Measurements from ENCODE around the gene MCF2L. TPM values are rescaled to one million over a fixed set of nuclear protein-coding genes. Genes with fewer than 3 reads are reported as not detected.

The MCF2L gene
- total and polyA plus RNA-seq, 10 of the 15 experiments (the other 5 are each of a cell fraction or from before 2014, with no cell fraction given) = 0.06 to 1.1 (median 0.21) TPM; not detected in 2

DNA sequence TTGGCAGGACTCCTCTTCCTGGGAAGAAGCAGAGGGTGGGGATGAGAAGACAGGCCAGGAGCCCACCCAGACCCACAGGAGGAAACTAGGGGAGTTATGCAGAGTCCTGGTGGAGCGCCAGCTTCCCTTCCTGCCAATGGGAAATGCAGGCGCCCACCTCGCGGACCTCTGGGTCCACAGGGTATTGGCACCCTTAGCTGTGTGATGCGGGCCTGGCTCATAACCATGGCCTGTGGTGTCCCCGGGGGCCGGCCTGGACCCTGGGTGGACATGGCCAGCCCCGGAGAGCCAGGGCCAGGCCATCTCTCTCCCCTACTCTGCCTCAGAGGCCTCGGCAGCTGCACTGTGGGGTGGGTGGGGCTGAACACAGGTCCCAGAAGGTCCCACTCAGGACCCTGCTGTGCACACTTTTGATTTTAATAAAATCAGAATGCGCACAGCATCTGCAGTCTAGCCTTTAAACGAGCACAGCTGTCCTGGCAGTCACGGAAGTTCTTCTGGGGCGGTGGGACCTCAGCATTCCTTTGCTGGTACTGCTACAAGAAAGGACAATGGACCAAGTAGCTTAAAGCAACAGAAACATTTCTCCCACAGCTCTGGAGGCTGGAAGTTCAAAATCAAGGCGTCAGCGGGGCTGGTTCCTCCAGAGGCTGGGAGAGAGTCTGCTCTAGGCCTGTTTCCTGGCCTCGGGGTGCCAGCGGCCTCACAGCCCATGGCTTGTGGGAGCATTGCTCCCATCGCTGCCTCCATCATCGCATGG lies 155.4 kb downstream of the MCF2L start:
- Histone ChIP-seq H3K27me3 (replicated peaks in 1 of 2; ENCODE audit: control insufficient read depth in 2 of 2, insufficient read depth in 2 of 2, low read length in 1 of 2) (no peaks in the 10 kb centered on the region), H3K9me3 (replicated peaks; ENCODE audit: control insufficient read depth, insufficient read depth, low read length) (no peaks in the 10 kb centered on the region), H3K79me2 (ENCODE audit: control insufficient read depth, insufficient read depth, low read length) (no peaks in the 10 kb centered on the region), H4K20me1 (ENCODE audit: control insufficient read depth, insufficient read depth) (no peaks in the 10 kb centered on the region), H3K27ac (ENCODE audit: control insufficient read depth, insufficient read depth) (no peak overlapping the region), H3K4me2 (ENCODE audit: control insufficient read depth, insufficient read depth) (no peak overlapping the region), H2AFZ (ENCODE audit: control insufficient read depth, low read depth, low read length) (no peak overlapping the region), H3K4me3 (no peak overlapping the region), H3K9ac (ENCODE audit: control insufficient read depth, insufficient read depth, low read length) (no peak overlapping the region), H3K4me1 (ENCODE audit: control insufficient read depth, insufficient read depth, low read length) (no peaks in the 10 kb centered on the region), H3K36me3 (ENCODE audit: control insufficient read depth in 2 of 2, insufficient read depth in 2 of 2, low read length in 1 of 2) (no peaks in the 10 kb centered on the region)
- FAIRE-seq (no peak), ATAC-seq (no peak), DNase-seq (ENCODE audit: low read depth, low spot score) (no peak)
- ChIA-PET SMC1A (ENCODE audit: uncharacterized antibody, unreplicated experiment) (no interaction called here), CTCF (no interaction called here), POLR2A (no interaction called here), RAD21 (ENCODE audit: unreplicated experiment) (no interaction called here)
- TF ChIP-seq RCOR1 (conservative IDR thresholded peaks at IDR 0.05; ENCODE audit: low read depth, low read length) = no peak
- no peak for TF ChIP-seq RFX5 (IDR thresholded peaks at IDR 0.05; ENCODE audit: low read depth, low read length)
- TF ChIP-seq NFYA (IDR thresholded peaks at IDR 0.05; ENCODE audit: borderline replicate concordance, low read depth, low read length) = no peak
- TF ChIP-seq SMC3 (IDR thresholded peaks at IDR 0.05; ENCODE audit: borderline replicate concordance, low read length) = no peak
- intact Hi-C loops (cut with micrococcal nuclease; ENCODE audit: unreplicated experiment) = loop anchor here (10.0 kb wide), 1 partner anchor 180 kb away; no protein-coding TSS in a partner anchor
- whole genome bisulfite sequencing (ENCODE audit: insufficient coverage, insufficient replicate concordance, low lambda C conversion rate, missing lambda C conversion rate) = 65% methylated on average over 19 of the region's 19 CpGs
- BruUV-seq (replicated peaks) = no TSS peak
- in situ Hi-C loops (cut with MboI) = no loop called here

DNA sequence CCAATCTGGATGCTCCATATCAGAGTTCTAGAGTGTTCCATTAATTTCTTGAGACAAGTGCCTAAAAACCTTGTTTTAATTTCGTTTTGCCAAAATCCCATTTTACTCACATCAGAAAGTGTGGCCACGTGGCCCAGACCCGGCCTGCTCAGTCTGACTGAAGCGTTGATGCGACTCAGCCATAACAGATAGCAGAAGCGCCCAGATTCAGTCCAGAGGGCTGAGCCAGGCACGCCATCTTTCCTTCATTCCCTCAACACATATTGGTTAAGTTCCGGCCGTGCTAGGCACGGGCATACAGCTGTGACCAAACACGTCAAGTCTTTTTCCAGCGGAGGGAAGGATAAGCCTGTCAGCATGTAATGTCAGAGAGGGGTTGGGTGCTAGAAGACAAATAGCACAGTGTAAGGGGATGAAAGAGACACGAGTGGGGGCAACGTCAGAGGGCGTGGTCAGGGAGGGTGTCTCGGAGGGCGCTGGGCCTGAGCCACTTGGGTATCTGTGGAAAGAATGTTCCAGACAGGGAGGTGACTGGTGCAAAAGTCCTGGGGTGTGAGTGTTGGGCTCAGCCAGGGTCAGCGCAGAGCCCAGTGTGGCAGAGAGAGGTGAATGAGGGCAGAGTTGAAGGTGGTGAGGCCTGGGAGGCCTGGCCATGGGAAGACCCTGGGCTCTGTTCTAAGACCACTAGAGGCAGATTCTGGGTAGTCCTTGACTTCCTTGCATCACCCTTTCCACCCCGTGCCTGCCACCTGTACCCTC lies 156.7 kb downstream of the MCF2L start:
- RAD21 ChIA-PET (ENCODE audit: unreplicated experiment) = no interaction called here
- in situ Hi-C loops (cut with MboI) (no loop called here), intact Hi-C loops (cut with micrococcal nuclease; ENCODE audit: unreplicated experiment) (loop anchor here (10.0 kb wide), 1 partner anchor 181 kb away; no protein-coding TSS in a partner anchor)
- ATAC-seq = no peak
- POLR2A ChIA-PET = no interaction called here
- no peaks in the 10 kb centered on the region for H3K27me3 ChIP-seq (replicated peaks in 1 of 2; ENCODE audit: control insufficient read depth in 2 of 2, insufficient read depth in 2 of 2, low read length in 1 of 2)
- H3K9me3 ChIP-seq (replicated peaks; ENCODE audit: control insufficient read depth, insufficient read depth, low read length) = no peaks in the 10 kb centered on the region
- H3K4me1 ChIP-seq (ENCODE audit: control insufficient read depth, insufficient read depth, low read length) = no peaks in the 10 kb centered on the region
- no peak overlapping the region for H2AFZ ChIP-seq (ENCODE audit: control insufficient read depth, low read depth, low read length)
- H3K79me2 ChIP-seq (ENCODE audit: control insufficient read depth, insufficient read depth, low read length) = no peaks in the 10 kb centered on the region
- no peak overlapping the region for H3K27ac ChIP-seq (ENCODE audit: control insufficient read depth, insufficient read depth)
- H3K36me3 ChIP-seq (ENCODE audit: control insufficient read depth in 2 of 2, insufficient read depth in 2 of 2, low read length in 1 of 2) = no peaks in the 10 kb centered on the region
- H3K4me3 ChIP-seq = no peak overlapping the region
- BruUV-seq (replicated peaks) = no TSS peak
- DNase-seq (ENCODE audit: low read depth, low spot score) = no peak
- 32% methylated on average over 19 of the region's 19 CpGs for WGBS (ENCODE audit: insufficient coverage, insufficient replicate concordance, low lambda C conversion rate, missing lambda C conversion rate)
- CTCF ChIA-PET = no interaction called here
- H4K20me1 ChIP-seq (ENCODE audit: control insufficient read depth, insufficient read depth) = no peaks in the 10 kb centered on the region
- FAIRE-seq = no peak
- SMC1A ChIA-PET (ENCODE audit: uncharacterized antibody, unreplicated experiment) = no interaction called here
- no peak overlapping the region for H3K9ac ChIP-seq (ENCODE audit: control insufficient read depth, insufficient read depth, low read length)
- no peak overlapping the region for H3K4me2 ChIP-seq (ENCODE audit: control insufficient read depth, insufficient read depth)
- TF ChIP-seq ATF7 (IDR thresholded peaks at IDR 0.05; ENCODE audit: low read depth) (no peak), DPF2 (IDR thresholded peaks at IDR 0.05) (no peak), CHD1 (IDR thresholded peaks at IDR 0.05; ENCODE audit: low read depth, low read length) (no peak), NFIC (IDR thresholded peaks at IDR 0.05; ENCODE audit: low read depth, low read length) (no peak), FOXK2 (IDR thresholded peaks at IDR 0.05) (no peak), POLR2AphosphoS5 (IDR thresholded peaks at IDR 0.05; ENCODE audit: low read length) (no peak), TAF1 (IDR thresholded peaks at IDR 0.05; ENCODE audit: borderline replicate concordance, low read depth, low read length) (no peak), HCFC1 (IDR thresholded peaks at IDR 0.05; ENCODE audit: low read length) (no peak)
- TF ChIP-seq, protein P1, sequence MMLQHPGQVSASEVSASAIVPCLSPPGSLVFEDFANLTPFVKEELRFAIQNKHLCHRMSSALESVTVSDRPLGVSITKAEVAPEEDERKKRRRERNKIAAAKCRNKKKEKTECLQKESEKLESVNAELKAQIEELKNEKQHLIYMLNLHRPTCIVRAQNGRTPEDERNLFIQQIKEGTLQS (IDR thresholded peaks at IDR 0.05; ENCODE audit: borderline replicate concordance, extremely low read depth, low read depth, low read length) = no peak
- TF ChIP-seq, protein P2, sequence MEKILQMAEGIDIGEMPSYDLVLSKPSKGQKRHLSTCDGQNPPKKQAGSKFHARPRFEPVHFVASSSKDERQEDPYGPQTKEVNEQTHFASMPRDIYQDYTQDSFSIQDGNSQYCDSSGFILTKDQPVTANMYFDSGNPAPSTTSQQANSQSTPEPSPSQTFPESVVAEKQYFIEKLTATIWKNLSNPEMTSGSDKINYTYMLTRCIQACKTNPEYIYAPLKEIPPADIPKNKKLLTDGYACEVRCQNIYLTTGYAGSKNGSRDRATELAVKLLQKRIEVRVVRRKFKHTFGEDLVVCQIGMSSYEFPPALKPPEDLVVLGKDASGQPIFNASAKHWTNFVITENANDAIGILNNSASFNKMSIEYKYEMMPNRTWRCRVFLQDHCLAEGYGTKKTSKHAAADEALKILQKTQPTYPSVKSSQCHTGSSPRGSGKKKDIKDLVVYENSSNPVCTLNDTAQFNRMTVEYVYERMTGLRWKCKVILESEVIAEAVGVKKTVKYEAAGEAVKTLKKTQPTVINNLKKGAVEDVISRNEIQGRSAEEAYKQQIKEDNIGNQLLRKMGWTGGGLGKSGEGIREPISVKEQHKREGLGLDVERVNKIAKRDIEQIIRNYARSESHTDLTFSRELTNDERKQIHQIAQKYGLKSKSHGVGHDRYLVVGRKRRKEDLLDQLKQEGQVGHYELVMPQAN (conservative IDR thresholded peaks at IDR 0.05) = no peak
